ENCODE results near the gene TMEM271.

The TMEM271 gene

DNA sequence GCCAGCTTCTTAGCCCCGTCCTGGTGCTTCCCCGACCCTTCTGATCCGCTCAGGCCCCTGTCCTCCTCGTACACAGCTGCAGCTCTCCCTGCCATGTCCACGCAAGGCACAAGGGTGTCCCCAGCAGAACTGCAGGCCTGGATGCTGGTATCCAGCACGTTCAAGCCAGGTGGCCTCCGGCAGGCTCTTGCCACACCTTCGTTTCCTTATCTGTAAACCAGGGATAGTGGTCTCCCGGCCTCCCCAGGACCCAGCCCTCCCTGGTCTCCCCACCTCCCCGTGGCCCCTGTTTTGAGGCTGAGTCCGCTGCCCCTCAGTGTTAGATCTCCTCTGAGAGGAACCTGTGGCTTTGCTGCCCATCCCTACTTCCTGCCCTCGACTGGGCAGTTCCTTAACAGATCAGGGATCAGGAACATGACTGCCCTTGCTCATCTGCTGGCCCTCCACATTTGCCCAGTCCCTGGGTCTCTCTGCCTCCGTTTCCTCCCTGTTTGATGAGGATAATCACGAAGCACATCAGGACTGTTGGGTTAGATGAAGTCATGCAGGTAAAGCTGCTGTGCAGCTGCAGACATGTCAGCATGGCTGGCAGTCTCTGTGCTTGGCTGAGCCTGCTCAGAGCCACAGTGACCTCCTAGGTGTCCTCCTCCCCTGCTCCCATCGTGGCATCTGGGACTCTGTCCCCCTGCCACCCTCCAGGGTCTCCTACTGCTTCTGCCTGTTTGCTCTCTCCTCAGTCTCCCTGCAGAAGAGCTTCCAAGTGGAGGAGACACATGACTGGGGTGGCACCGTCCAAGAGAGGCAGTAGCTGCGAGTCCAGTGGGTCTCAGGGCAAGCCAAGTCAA lies 44.2 kb downstream of the TMEM271 start:
- no peak for DNase-seq

DNA sequence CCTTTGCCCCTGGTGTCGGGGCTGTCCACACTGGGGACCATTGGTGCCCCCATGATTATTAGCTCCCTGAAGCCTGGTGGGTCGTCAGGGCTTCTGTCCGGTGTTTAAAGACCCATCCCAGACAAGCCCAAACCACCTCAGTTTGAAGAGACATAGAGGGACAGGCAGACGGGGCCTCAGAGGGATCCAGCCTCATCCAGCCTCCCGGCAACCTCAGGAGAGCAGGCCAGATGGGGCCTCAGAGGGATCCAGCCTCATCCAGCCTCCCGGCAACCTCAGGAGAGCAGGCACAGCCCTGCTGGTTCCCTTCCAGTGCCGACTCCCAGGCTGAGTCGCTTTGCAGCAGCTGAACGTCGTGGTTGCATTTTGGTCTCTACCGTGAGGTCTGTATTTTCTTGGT lies 45.0 kb downstream of the TMEM271 start:
- no peak for DNase-seq

DNA sequence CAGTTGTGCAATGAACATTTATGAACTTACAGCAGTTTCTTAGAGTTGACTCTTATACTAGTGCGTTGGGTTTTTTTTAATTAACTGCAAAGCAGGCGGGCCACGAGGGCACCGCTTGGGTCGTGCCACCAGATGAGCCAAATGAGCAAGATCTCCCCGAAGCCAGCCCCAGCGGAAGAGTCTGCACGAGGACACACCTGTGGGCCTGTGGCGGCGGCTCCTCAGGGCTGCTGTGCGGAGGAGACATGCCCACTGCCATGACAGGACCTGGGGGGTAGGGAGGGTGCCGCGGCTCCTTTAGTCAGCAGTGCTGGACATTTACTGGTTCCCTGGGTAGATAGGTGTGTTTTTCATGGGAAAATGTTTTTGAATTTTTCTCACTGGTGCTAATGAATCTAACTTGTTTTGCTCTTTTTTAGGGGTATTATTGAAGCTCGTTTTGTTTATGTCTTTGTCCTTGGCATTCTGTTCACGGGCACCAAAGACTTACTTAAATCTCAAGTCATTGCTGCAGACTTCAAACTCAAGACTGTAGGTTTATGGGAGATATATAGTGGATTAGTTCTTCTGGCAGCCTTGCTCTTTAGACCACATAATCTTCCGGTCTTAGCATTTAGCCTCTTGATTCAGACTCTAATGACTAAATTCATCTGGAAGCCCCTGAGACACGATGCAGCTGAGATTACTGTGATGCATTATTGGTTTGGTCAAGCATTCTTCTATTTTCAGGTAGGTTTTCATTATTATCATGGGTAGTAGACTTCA lies 45.9 kb downstream of the TMEM271 start:
- no peak for DNase-seq

DNA sequence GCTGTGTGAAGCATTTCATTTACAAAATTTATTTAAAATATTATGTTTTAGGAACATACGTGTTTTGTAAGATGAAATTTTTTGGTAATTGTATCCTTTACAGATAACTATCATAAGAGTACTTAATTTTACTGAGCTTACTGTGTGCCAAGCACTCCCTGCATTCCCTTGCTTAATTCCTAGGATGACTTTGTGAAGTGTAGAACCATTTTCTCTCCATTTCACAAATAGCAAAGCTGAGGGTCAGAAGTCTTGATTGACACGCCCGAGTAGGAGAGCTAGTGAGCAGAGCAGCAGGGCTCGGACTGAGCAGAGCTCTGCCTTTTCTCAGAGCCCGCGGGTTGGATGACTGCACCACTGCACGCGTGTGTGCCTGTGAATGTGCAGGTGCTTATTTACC lies 46.5 kb downstream of the TMEM271 start:
- DNase-seq = no peak

DNA sequence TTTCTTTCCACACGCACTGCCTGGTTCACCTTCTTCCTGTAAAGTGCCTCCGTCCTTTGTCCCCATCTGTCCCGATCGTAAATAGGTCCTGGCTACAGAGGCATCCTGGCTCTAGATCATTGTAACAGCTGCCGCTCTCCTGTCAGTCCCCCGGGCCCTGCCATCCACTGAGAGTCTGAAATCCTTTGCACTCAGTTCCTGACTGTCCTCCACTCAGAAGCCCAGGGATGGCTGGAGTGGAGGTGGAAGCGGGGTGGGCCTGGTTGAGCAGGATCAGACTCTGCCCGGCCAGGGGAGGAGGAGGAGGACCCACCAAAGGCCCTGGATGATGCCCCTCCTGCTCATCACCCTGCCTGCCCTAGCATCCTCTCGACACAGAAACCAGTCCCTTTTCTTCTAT lies 47.3 kb downstream of the TMEM271 start:
- no peak for DNase-seq

GRCh38 chr4:528296-528695 lies 47.8 kb downstream of the TMEM271 start:
- DNase-seq = no peak

DNA sequence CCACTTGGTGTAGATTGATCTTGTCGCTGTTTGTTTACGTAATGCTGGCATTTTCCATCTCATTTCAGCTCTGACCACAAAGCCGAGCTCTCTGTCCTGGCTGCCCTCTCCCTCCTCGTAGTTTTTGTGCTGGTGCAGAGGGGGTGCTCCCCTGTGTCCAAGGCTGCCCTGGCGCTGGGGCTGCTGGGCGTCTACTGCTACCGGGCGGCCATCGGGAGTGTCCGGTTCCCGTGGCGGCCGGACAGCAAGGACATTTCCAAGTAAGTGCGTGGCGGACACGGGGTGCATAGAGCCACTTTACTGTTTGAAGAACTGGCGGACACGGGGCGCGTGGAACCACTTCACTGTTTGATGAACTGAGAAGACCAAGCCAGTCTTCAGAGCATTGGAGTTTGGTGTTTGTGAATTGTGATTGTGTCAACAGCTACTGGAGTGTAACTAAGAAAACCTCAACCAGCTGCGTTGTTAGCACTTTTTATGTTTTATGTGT lies 49.1 kb downstream of the TMEM271 start:
- no peak for DNase-seq

DNA sequence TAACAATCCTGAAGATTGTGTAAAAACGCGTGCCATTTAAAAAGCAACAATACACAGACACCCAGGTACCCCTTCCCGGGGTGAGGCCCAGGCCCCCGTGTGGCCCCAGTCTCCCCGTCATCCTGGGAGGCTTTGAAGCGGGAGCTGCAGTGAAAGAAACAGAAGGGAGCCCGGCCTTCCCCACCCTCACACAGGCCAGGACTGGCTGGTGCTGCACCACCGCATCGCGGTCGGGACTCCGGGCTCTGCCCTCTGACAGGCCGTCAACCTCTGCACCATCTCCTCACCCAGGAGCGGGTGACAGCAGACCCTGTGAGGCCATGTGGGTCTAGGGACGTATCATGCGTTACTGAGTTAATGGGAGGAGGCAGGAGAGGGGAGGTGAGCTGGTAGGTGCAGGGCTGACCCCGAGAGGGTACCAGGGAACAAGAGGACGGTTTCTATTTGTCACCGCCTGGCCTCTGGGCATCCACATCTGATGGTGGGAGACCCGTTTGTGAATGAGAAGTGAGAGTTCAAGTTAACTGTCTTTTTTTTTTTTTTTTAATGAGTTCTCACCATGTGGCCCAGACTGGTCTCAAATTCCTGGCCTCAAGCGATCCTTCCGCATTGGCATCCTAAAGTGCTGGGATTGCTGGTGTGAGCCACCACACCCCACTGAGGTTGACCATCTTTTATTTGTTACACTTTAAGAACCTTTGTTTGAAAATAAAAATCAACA lies 49.7 kb downstream of the TMEM271 start:
- DNase-seq = no peak

GRCh38 chr4:525660-526059 lies 50.4 kb downstream of the TMEM271 start:
- no peak for DNase-seq

DNA sequence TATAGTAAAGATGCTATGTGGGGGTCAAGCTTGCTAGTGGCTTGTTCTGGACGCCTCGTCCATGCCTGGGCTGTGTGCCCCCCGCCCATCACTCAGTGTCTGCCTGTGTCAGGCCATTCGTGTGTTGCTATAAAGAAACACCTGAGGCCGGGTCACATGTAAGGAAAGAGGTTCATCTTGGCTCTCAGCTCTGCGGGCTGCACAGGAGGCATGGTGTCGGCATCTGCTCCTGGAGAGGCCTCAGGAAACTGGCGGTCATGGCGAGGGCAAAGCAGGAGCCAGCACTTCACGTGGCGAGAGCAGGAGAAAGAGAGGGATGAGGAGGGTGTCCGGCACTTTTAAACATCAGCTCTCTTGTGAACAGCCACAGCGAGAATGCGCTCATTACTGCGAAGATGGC lies 51.9 kb downstream of the TMEM271 start:
- no peak for DNase-seq
